Measurements from ENCODE around the gene RPL35. TPM values are rescaled to one million over a fixed set of nuclear protein-coding genes. Genes with fewer than 3 reads are reported as not detected.

The RPL35 gene
- total RNA-seq, 2 experiments from 2014 or later, result 2,088 to 2,142 TPM

GRCh38 chr9:124834591-124834990 lies 27.2 kb downstream of the RPL35 start:
- H3K27ac ChIP-seq (ENCODE audit: low read depth in 1 of 2, low read length in 2 of 2), result no peak overlapping the region
- POLR2A ChIA-PET, result no interaction called here
- no peak overlapping the region for H3K27ac Mint-ChIP-seq
- CTCF ChIA-PET, result no interaction called here
- no peaks in the 10 kb centered on the region for H3K9me3 ChIP-seq (ENCODE audit: control insufficient read depth in 1 of 2, insufficient read depth in 1 of 2, low read length in 2 of 2)
- H3K36me3 ChIP-seq (ENCODE audit: insufficient read depth, low read length), result no peaks in the 10 kb centered on the region
- DNase-seq (no peak), ATAC-seq (ENCODE audit: poor library complexity) (no peak)
- H3K4me3 ChIP-seq (ENCODE audit: low read length), result no peak overlapping the region
- peaks cover 35% of the 10 kb centered on the region for H3K27me3 Mint-ChIP-seq
- H3K27me3 ChIP-seq (ENCODE audit: control insufficient read depth in 1 of 2, insufficient read depth in 2 of 2, low read length in 2 of 2), result peaks cover 4 to 12% of the 10 kb centered on the region in 2 experiments
- no peaks in the 10 kb centered on the region for H3K36me3 Mint-ChIP-seq (ENCODE audit: low read depth)
- intact Hi-C loops (cut with DNase I, micrococcal nuclease), result no loop called here
- no peaks in the 10 kb centered on the region for H3K9me3 Mint-ChIP-seq
- no peaks in the 10 kb centered on the region for H3K4me1 Mint-ChIP-seq (ENCODE audit: low read depth)
- no peaks in the 10 kb centered on the region for H3K4me1 ChIP-seq (ENCODE audit: insufficient read depth, low read length)
- no peak overlapping the region for H3K4me3 Mint-ChIP-seq
- TF ChIP-seq, protein P1, sequence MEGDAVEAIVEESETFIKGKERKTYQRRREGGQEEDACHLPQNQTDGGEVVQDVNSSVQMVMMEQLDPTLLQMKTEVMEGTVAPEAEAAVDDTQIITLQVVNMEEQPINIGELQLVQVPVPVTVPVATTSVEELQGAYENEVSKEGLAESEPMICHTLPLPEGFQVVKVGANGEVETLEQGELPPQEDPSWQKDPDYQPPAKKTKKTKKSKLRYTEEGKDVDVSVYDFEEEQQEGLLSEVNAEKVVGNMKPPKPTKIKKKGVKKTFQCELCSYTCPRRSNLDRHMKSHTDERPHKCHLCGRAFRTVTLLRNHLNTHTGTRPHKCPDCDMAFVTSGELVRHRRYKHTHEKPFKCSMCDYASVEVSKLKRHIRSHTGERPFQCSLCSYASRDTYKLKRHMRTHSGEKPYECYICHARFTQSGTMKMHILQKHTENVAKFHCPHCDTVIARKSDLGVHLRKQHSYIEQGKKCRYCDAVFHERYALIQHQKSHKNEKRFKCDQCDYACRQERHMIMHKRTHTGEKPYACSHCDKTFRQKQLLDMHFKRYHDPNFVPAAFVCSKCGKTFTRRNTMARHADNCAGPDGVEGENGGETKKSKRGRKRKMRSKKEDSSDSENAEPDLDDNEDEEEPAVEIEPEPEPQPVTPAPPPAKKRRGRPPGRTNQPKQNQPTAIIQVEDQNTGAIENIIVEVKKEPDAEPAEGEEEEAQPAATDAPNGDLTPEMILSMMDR (IDR thresholded peaks at IDR 0.05), result no peak

DNA sequence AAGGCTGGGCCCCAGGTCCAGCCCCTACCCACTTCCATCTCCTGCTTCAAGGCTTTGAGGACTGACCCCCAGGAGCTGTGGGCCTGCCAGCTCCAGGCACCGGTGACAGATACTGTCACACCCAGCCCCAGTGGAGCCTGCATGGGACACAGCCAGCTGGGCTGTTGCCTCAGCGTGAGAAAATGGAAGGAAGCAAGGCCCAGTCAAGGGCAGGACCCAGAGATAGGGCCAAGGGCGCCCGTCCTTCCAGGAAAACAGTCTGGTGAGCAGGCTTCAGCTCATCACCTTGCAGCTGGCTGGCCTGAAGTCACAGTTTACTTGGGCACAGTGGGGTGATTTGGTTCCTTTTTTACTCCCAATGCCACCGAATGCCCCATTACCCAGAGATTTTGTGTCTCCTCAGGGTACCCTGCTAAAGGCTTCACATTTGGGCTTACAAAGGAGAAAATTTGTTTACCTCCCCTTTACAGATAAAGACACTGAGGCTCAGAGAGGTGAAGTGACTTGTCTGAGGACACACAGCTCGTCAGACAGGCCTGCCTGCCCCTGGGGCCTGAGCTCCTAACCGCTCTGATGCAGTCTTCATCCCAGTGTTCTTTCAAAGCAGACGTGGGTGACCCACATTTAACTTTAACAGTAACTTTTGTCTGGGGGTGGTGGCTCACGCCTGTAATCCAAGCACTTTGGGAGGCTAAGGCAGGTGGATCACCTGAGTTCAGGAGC lies 30.0 kb downstream of the RPL35 start:
- H3K4me1 Mint-ChIP-seq (ENCODE audit: low read depth), result no peaks in the 10 kb centered on the region
- H3K9me3 ChIP-seq (ENCODE audit: control insufficient read depth in 1 of 2, insufficient read depth in 1 of 2, low read length in 2 of 2), result no peaks in the 10 kb centered on the region
- H3K9me3 Mint-ChIP-seq, result no peaks in the 10 kb centered on the region
- TF ChIP-seq, protein P1 (IDR thresholded peaks at IDR 0.05), result no peak
- ATAC-seq (ENCODE audit: poor library complexity), result no peak
- peaks cover 15% of the 10 kb centered on the region for H3K27me3 Mint-ChIP-seq
- no peak overlapping the region for H3K27ac Mint-ChIP-seq
- no peak overlapping the region for H3K4me3 ChIP-seq (ENCODE audit: low read length)
- H3K36me3 ChIP-seq (ENCODE audit: insufficient read depth, low read length), result no peaks in the 10 kb centered on the region
- no peak for DNase-seq
- no peak overlapping the region for H3K4me3 Mint-ChIP-seq
- peaks cover 2 to 4% of the 10 kb centered on the region in 2 experiments for H3K27me3 ChIP-seq (ENCODE audit: control insufficient read depth in 1 of 2, insufficient read depth in 2 of 2, low read length in 2 of 2)
- CTCF ChIA-PET, result no interaction called here
- intact Hi-C loops (cut with DNase I, micrococcal nuclease), result no loop called here
- no peaks in the 10 kb centered on the region for H3K36me3 Mint-ChIP-seq (ENCODE audit: low read depth)
- POLR2A ChIA-PET, result no interaction called here
- no peak overlapping the region for H3K27ac ChIP-seq (ENCODE audit: low read depth in 1 of 2, low read length in 2 of 2)
- H3K4me1 ChIP-seq (ENCODE audit: insufficient read depth, low read length), result no peaks in the 10 kb centered on the region

- ChIA-PET POLR2A (no interaction called here), CTCF (no interaction called here)
- H3K4me1 Mint-ChIP-seq (ENCODE audit: low read depth), result no peaks in the 10 kb centered on the region
- H3K27ac ChIP-seq (ENCODE audit: low read depth in 1 of 2, low read length in 2 of 2), result no peak overlapping the region
- no peaks in the 10 kb centered on the region for H3K4me1 ChIP-seq (ENCODE audit: insufficient read depth, low read length)
- no peaks in the 10 kb centered on the region for H3K36me3 Mint-ChIP-seq (ENCODE audit: low read depth)
- no peaks in the 10 kb centered on the region for H3K36me3 ChIP-seq (ENCODE audit: insufficient read depth, low read length)
- DNase-seq (no peak), ATAC-seq (ENCODE audit: poor library complexity) (no peak)
- H3K9me3 ChIP-seq (ENCODE audit: control insufficient read depth in 1 of 2, insufficient read depth in 1 of 2, low read length in 2 of 2), result no peaks in the 10 kb centered on the region
- no peak overlapping the region for H3K4me3 Mint-ChIP-seq
- H3K27me3 Mint-ChIP-seq, result peaks cover 6% of the 10 kb centered on the region
- H3K9me3 Mint-ChIP-seq, result no peaks in the 10 kb centered on the region
- no peak overlapping the region for H3K27ac Mint-ChIP-seq
- intact Hi-C loops (cut with DNase I, micrococcal nuclease), result no loop called here
- H3K27me3 ChIP-seq (ENCODE audit: control insufficient read depth in 1 of 2, insufficient read depth in 2 of 2, low read length in 2 of 2), result peaks cover 0 to 2% of the 10 kb centered on the region in 2 experiments
- H3K4me3 ChIP-seq (ENCODE audit: low read length), result no peak overlapping the region
- TF ChIP-seq, protein P1 (IDR thresholded peaks at IDR 0.05), result no peak
Observed at GRCh38 chr9:124830593-124830992, 31.2 kb downstream of the RPL35 start.

Measured in CD4-positive, alpha-beta T cell (primary cell).